ENCODE data around the gene SMPD4. TPM values are rescaled to one million over a fixed set of nuclear protein-coding genes. Genes with fewer than 3 reads are reported as not detected.
"Not testable (repeated sequence)": the region's sequence is repeated elsewhere in the genome, so short reads cannot be mapped to it uniquely, and the experiment has no call there.

Gene SMPD4
- total and polyA plus RNA-seq, 2 experiments from 2014 or later = 23.8 to 37.1 TPM

GRCh38 chr2:130222523-130222922 is 41.1 kb upstream of the SMPD4 start:
- not testable (repeated sequence) for H3F3A ChIP-seq (ENCODE audit: insufficient read depth); H3K4me3 ChIP-seq; H3K9me2 ChIP-seq (ENCODE audit: insufficient read depth); H3K9ac ChIP-seq; H3K79me2 ChIP-seq (ENCODE audit: insufficient read depth); H3K27ac ChIP-seq; DNase-seq; H3K27me3 ChIP-seq (replicated peaks; ENCODE audit: insufficient read depth); H3K4me2 ChIP-seq (ENCODE audit: unreplicated experiment); H3K9me3 ChIP-seq (ENCODE audit: low read depth); H4K20me1 ChIP-seq (ENCODE audit: insufficient read depth); H3K4me1 ChIP-seq (ENCODE audit: insufficient read depth); H3K36me3 ChIP-seq (ENCODE audit: low read depth); H2AFZ ChIP-seq
- 24 to 37% methylated on average over 4 of the region's 4 CpGs for WGBS, 2 experiments (ENCODE audit: low coverage in 1 of 2, low lambda C conversion rate in 2 of 2, missing lambda C conversion rate in 2 of 2)
- in situ Hi-C loops (cut with MboI) = loop anchor here (25.0 kb wide), 1 partner anchor 1240 kb away; no protein-coding TSS in a partner anchor

DNA sequence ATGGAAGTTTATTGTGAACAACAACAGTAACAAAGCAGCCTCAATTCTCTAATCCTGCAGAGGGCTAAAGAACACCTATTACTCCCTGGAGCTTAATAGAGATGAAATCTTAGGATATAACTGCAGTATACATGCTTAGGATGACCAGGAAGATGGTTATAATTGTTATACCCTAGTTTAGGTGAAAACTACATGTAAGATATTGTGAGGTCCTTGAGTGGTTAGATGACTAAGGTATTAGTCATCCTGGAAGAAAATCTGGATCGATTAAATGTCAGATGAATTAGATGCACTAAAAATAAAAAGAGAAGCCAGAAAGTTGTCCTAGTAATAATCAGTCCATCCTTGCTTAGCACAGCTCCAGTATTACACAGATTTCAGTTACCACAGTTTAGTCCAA is 39.1 kb upstream of the SMPD4 start:
- not testable (repeated sequence) for DNase-seq; H3K36me3 ChIP-seq (ENCODE audit: low read depth); H3K4me2 ChIP-seq (ENCODE audit: unreplicated experiment); H3K27me3 ChIP-seq (replicated peaks; ENCODE audit: insufficient read depth); H2AFZ ChIP-seq; H3K9ac ChIP-seq; H3K4me3 ChIP-seq; H4K20me1 ChIP-seq (ENCODE audit: insufficient read depth); H3K79me2 ChIP-seq (ENCODE audit: insufficient read depth); H3K9me2 ChIP-seq (ENCODE audit: insufficient read depth); H3K4me1 ChIP-seq (ENCODE audit: insufficient read depth); H3K27ac ChIP-seq; H3F3A ChIP-seq (ENCODE audit: insufficient read depth); H3K9me3 ChIP-seq (ENCODE audit: low read depth)
- in situ Hi-C loops (cut with MboI) = loop anchor here (25.0 kb wide), 1 partner anchor 1242 kb away; no protein-coding TSS in a partner anchor
- 0 to 6% methylated on average over 1 of the region's 1 CpG for WGBS, 2 experiments (ENCODE audit: low coverage in 1 of 2, low lambda C conversion rate in 2 of 2, missing lambda C conversion rate in 2 of 2)

DNA sequence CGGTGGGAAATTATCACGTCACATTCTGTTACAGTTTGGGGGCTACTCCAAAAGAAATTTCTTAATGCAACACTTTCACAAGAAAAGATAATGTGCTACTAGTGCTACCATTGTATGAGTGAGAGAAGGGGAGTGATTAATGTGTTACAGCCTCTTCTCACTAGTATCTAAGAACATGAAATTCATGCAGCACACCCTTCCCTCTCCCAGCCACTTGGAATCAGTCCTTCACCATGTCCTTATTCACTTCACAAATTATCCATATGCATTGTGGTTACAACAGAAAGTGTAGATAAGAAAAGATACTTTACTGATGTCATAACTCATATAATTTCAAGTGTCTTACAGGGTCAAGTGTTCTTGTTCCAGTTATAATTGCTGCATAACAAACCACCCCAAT is 37.7 kb upstream of the SMPD4 start:
- not testable (repeated sequence) for H3K27me3 ChIP-seq (replicated peaks; ENCODE audit: insufficient read depth); H3K9ac ChIP-seq; H2AFZ ChIP-seq; H3K4me3 ChIP-seq; H3K9me2 ChIP-seq (ENCODE audit: insufficient read depth); H3K79me2 ChIP-seq (ENCODE audit: insufficient read depth); H3K9me3 ChIP-seq (ENCODE audit: low read depth); H3K4me1 ChIP-seq (ENCODE audit: insufficient read depth); H3K36me3 ChIP-seq (ENCODE audit: low read depth); H3F3A ChIP-seq (ENCODE audit: insufficient read depth); DNase-seq; H3K27ac ChIP-seq; H3K4me2 ChIP-seq (ENCODE audit: unreplicated experiment); H4K20me1 ChIP-seq (ENCODE audit: insufficient read depth)
- WGBS, 2 experiments (ENCODE audit: low coverage in 1 of 2, low lambda C conversion rate in 2 of 2, missing lambda C conversion rate in 2 of 2) = 54 to 59% methylated on average over 2 of the region's 2 CpGs
- in situ Hi-C loops (cut with MboI) = loop anchor here (25.0 kb wide), 1 partner anchor 1243 kb away; no protein-coding TSS in a partner anchor

DNA sequence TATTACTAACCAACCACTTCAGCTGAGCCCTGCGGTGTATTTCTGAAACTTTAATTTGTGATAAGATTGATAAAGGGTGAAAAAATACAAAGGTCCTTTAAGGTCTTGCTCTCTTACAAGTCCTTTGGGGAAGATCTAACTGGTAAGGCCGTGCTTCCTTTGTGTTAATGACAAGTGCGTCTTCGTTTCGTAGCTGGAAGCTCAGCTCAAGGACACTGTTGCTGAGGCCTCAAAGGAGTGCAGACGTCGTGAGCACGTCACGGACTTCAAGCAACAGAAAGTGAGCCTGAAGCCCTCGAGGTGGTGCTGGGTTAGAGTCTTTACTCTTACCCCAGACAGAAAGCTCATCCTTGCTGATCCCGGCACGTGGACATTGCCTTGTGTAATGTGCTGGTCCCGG is 25.6 kb upstream of the SMPD4 start:
- H3K9me3 ChIP-seq (ENCODE audit: low read depth); H3K36me3 ChIP-seq (ENCODE audit: low read depth); H3K4me2 ChIP-seq (ENCODE audit: unreplicated experiment); DNase-seq; H3K4me1 ChIP-seq (ENCODE audit: insufficient read depth); H3K9ac ChIP-seq; H3K27me3 ChIP-seq (replicated peaks; ENCODE audit: insufficient read depth); H3K4me3 ChIP-seq; H4K20me1 ChIP-seq (ENCODE audit: insufficient read depth); H3K79me2 ChIP-seq (ENCODE audit: insufficient read depth); H3K27ac ChIP-seq; H2AFZ ChIP-seq; H3F3A ChIP-seq (ENCODE audit: insufficient read depth); H3K9me2 ChIP-seq (ENCODE audit: insufficient read depth): not testable (repeated sequence)
- 74 to 82% methylated on average over 12 to 13 of the region's 13 CpGs for WGBS, 2 experiments (ENCODE audit: low coverage in 1 of 2, low lambda C conversion rate in 2 of 2, missing lambda C conversion rate in 2 of 2)
- in situ Hi-C loops (cut with MboI) = loop anchor here (25.0 kb wide), 1 partner anchor 1255 kb away; no protein-coding TSS in a partner anchor

DNA sequence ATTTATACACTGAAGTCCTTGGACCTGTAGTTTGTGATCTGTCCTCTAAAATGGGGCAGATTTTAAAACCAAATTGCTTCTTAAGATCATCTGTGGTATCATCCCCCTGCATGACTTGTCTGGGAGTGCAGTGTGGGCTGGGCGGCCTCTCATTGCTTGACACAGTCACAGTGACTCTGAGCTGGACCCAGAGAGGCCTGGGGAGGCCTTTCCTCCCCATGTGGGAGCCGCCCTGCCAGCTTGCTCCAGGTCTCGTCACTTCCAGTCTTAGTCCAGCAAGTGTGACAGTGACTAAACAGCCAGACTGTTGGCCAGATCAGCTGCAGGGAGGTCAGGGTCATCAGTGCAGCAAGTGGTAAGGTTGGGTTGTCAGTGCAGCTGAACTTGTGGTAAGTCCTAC is 21.7 kb upstream of the SMPD4 start:
- H3K79me2 ChIP-seq (ENCODE audit: insufficient read depth) = not testable (repeated sequence)

GRCh38 chr2:130202518-130202917 is 21.1 kb upstream of the SMPD4 start:
- not testable (repeated sequence) for H3K9ac ChIP-seq
- in situ Hi-C loops (cut with MboI) = loop anchor here (25.0 kb wide), 1 partner anchor 1260 kb away; no protein-coding TSS in a partner anchor

More for the DNA sequence above, 21.7 kb upstream of the SMPD4 start:
- H4K20me1 ChIP-seq (ENCODE audit: insufficient read depth); H3K4me3 ChIP-seq; DNase-seq; H3K9me3 ChIP-seq (ENCODE audit: low read depth); H2AFZ ChIP-seq; H3K4me1 ChIP-seq (ENCODE audit: insufficient read depth); H3K27ac ChIP-seq; H3K36me3 ChIP-seq (ENCODE audit: low read depth); H3F3A ChIP-seq (ENCODE audit: insufficient read depth); H3K9me2 ChIP-seq (ENCODE audit: insufficient read depth); H3K4me2 ChIP-seq (ENCODE audit: unreplicated experiment); H3K9ac ChIP-seq; H3K27me3 ChIP-seq (replicated peaks; ENCODE audit: insufficient read depth): not testable (repeated sequence)
- WGBS, 2 experiments (ENCODE audit: low coverage in 1 of 2, low lambda C conversion rate in 2 of 2, missing lambda C conversion rate in 2 of 2) = 67 to 90% methylated on average over 1 to 2 of the region's 3 CpGs
- in situ Hi-C loops (cut with MboI) = loop anchor here (25.0 kb wide), 1 partner anchor 1259 kb away; no protein-coding TSS in a partner anchor

More at GRCh38 chr2:130202518-130202917, 21.1 kb upstream of the SMPD4 start:
- not testable (repeated sequence) for H3K9me3 ChIP-seq (ENCODE audit: low read depth); H3F3A ChIP-seq (ENCODE audit: insufficient read depth); H3K79me2 ChIP-seq (ENCODE audit: insufficient read depth); H3K27ac ChIP-seq; H3K4me1 ChIP-seq (ENCODE audit: insufficient read depth); H3K9me2 ChIP-seq (ENCODE audit: insufficient read depth); H3K4me2 ChIP-seq (ENCODE audit: unreplicated experiment); H3K27me3 ChIP-seq (replicated peaks; ENCODE audit: insufficient read depth); DNase-seq; H4K20me1 ChIP-seq (ENCODE audit: insufficient read depth); H2AFZ ChIP-seq; H3K36me3 ChIP-seq (ENCODE audit: low read depth); H3K4me3 ChIP-seq
- WGBS, 2 experiments (ENCODE audit: low coverage in 1 of 2, low lambda C conversion rate in 2 of 2, missing lambda C conversion rate in 2 of 2) = 32 to 47% methylated on average over 4 of the region's 7 CpGs
